WTC11 (cell line): ENCODE data around the gene GON7. TPM values are rescaled to one million over a fixed set of nuclear protein-coding genes. Genes with fewer than 3 reads are reported as not detected.

Experiments used
- ATAC-seq: fragments of 200-7000 bp; cut with Tn5 transposase; 2 replicates; pipeline ENCODE4 v1.10.0; 2021; ENCODE audit warnings: mild to moderate bottlenecking, moderate library complexity
- CTCF ChIA-PET: fragments of 300-600 bp; sonication (Branson Sonifier 250); formaldehyde crosslinking; loops from one replicate; lab custom pipeline; 2021; ENCODE audit warnings: antibody characterized with exemption; lab: Charles Lee
- POLR2A ChIA-PET: fragments of 350-600 bp; sonication (Branson Sonifier 250); formaldehyde crosslinking; loops from one replicate; lab custom pipeline; 2021; ENCODE audit warnings: antibody characterized with exemption; lab: Charles Lee
- DNase-seq: peaks from one replicate; pipeline ENCODE4 v3.0.0; 2021; ENCODE audit warnings: low spot score
- H3K27ac Mint-ChIP-seq: 2 replicates; pipeline ENCODE4 v1.8.0; 2021; ENCODE audit warnings: mixed read lengths
- H3K27me3 Mint-ChIP-seq: 2 replicates; pipeline ENCODE4 v1.8.0; 2021; ENCODE audit warnings: low read depth, mild to moderate bottlenecking, moderate library complexity, mixed read lengths
- H3K36me3 Mint-ChIP-seq: 2 replicates; pipeline ENCODE4 v1.8.0; 2021; ENCODE audit warnings: mixed read lengths
- H3K4me1 Mint-ChIP-seq: 2 replicates; pipeline ENCODE4 v1.8.0; 2022; ENCODE audit warnings: mixed read lengths
- H3K4me3 Mint-ChIP-seq: 2 replicates; pipeline ENCODE4 v1.8.0; 2021; ENCODE audit warnings: mild to moderate bottlenecking, moderate library complexity, mixed read lengths
- H3K9me3 Mint-ChIP-seq: 2 replicates; pipeline ENCODE4 v1.8.0; 2021; ENCODE audit warnings: mixed read lengths
- AFF4 ChIP-seq: sonication (generic); formaldehyde crosslinking; IDR thresholded peaks from 2 replicates; pipeline ENCODE4 v1.8.1; 2023; ENCODE audit warnings: mild to moderate bottlenecking, missing genetic modification reagents, borderline replicate concordance
- CREM ChIP-seq: sonication (generic); formaldehyde crosslinking; IDR thresholded peaks from 2 replicates; pipeline ENCODE4 v1.8.1; 2022; ENCODE audit warnings: mild to moderate bottlenecking, missing genetic modification reagents, moderate library complexity
- CTCF ChIP-seq: fragments of 200-600 bp; IDR thresholded peaks from 2 replicates; pipeline ENCODE4 v1.8.0; 2022; ENCODE audit warnings: antibody characterized with exemption
- E2F4 ChIP-seq: sonication (generic); formaldehyde crosslinking; IDR thresholded peaks from 2 replicates; pipeline ENCODE4 v1.8.1; 2022; ENCODE audit warnings: low read depth, mild to moderate bottlenecking, moderate library complexity, missing genetic modification reagents, borderline replicate concordance
- ESRRA ChIP-seq: sonication (generic); formaldehyde crosslinking; IDR thresholded peaks from 2 replicates; pipeline ENCODE4 v1.8.1; 2022; ENCODE audit warnings: mild to moderate bottlenecking, missing genetic modification reagents, borderline replicate concordance
- GABPB1 ChIP-seq: sonication (generic); formaldehyde crosslinking; IDR thresholded peaks from 2 replicates; pipeline ENCODE4 v1.8.1; 2023; ENCODE audit warnings: mild to moderate bottlenecking, missing genetic modification reagents
- IRF1 ChIP-seq: sonication (generic); formaldehyde crosslinking; IDR thresholded peaks from 2 replicates; pipeline ENCODE4 v1.8.0; 2023; ENCODE audit warnings: missing genetic modification reagents
- NFYB ChIP-seq: sonication (generic); formaldehyde crosslinking; conservative IDR thresholded peaks from 2 replicates; pipeline ENCODE4 v1.8.0; 2022; ENCODE audit warnings: low read depth, missing genetic modification reagents
- PRDM15 ChIP-seq: sonication (generic); formaldehyde crosslinking; IDR thresholded peaks from 2 replicates; pipeline ENCODE4 v1.8.0; 2022; ENCODE audit warnings: missing genetic modification reagents
- PRRX2 ChIP-seq: fragments of 250-450 bp; sonication (Bioruptor Pico); IDR thresholded peaks from 2 replicates; pipeline ENCODE4 v1.8.0; 2021; ENCODE audit warnings: mild to moderate bottlenecking
- SMAD4 ChIP-seq: sonication (generic); formaldehyde crosslinking; IDR thresholded peaks from 2 replicates; pipeline ENCODE4 v1.8.0; 2022; ENCODE audit warnings: mild to moderate bottlenecking, missing genetic modification reagents
- TCF7 ChIP-seq: sonication (generic); formaldehyde crosslinking; IDR thresholded peaks from 2 replicates; pipeline ENCODE4 v1.8.0; 2022; ENCODE audit warnings: mild to moderate bottlenecking, low read depth, missing genetic modification reagents, moderate library complexity
- TP53 ChIP-seq: sonication (generic); formaldehyde crosslinking; IDR thresholded peaks from 2 replicates; pipeline ENCODE4 v1.8.1; 2023; ENCODE audit warnings: mild to moderate bottlenecking, missing genetic modification reagents
- USF2 ChIP-seq: sonication (generic); formaldehyde crosslinking; IDR thresholded peaks from 2 replicates; pipeline ENCODE4 v1.8.1; 2023; ENCODE audit warnings: mild to moderate bottlenecking, missing genetic modification reagents, moderate library complexity
- ZBTB43 ChIP-seq: sonication (generic); formaldehyde crosslinking; IDR thresholded peaks from 2 replicates; pipeline ENCODE4 v1.8.1; 2023; ENCODE audit warnings: mild to moderate bottlenecking, missing genetic modification reagents
- total RNA-seq: library from RNA; stranded (reverse); gene quantifications from 3 replicates; pipeline ENCODE4 v1.2.3, GENCODE V29; 2021

GON7 gene
- total RNA-seq, 1 experiment from 2014 or later = 7.4 TPM

GRCh38 chr14:93186956-93187355, 19.9 kb downstream of the GON7 start:
- TF ChIP-seq TP53 = no peak
- no peak for TF ChIP-seq TCF7 (CRISPR knock-in tag)
- TF ChIP-seq ESRRA (CRISPR knock-in tag) = no peak
- no peak for TF ChIP-seq IRF1 (CRISPR knock-in tag)
- TF ChIP-seq E2F4 (CRISPR knock-in tag) = no peak
- H3K27ac Mint-ChIP-seq = no peak overlapping the region
- no peak for DNase-seq
- H3K9me3 Mint-ChIP-seq = no peaks in the 10 kb centered on the region
- no peaks in the 10 kb centered on the region for H3K27me3 Mint-ChIP-seq
- ATAC-seq = no peak
- no peak overlapping the region for H3K4me3 Mint-ChIP-seq
- POLR2A ChIA-PET = no interaction called here
- H3K36me3 Mint-ChIP-seq = peaks cover 10% of the 10 kb centered on the region; the same call in 1 of the 2 replicates
- CTCF ChIA-PET = interaction anchor here (0.8 kb wide), 1 partner anchor 9 kb away, joined by 4 read pairs; no protein-coding TSS in a partner anchor
- peaks cover 18% of the 10 kb centered on the region for H3K4me1 Mint-ChIP-seq

GRCh38 chr14:93186466-93186865, 20.4 kb downstream of the GON7 start:
- Mint-ChIP-seq H3K36me3 (peaks cover 10% of the 10 kb centered on the region; the same call in 1 of the 2 replicates), H3K9me3 (no peaks in the 10 kb centered on the region), H3K4me3 (peak overlapping the region; percentile 96), H3K27me3 (no peaks in the 10 kb centered on the region), H3K4me1 (peaks cover 18% of the 10 kb centered on the region), H3K27ac (no peak overlapping the region)
- POLR2A ChIA-PET = no interaction called here
- ATAC-seq = no peak
- DNase-seq = no peak
- CTCF ChIA-PET = no interaction called here
- TF ChIP-seq USF2 (CRISPR knock-in tag) (no peak), CREM (CRISPR knock-in tag) (no peak), GABPB1 (CRISPR knock-in tag) (no peak), NFYB (CRISPR knock-in tag) (no peak)

GRCh38 chr14:93185349-93185720, 21.5 kb downstream of the GON7 start:
- Mint-ChIP-seq H3K36me3 (peaks cover 10% of the 10 kb centered on the region; the same call in 1 of the 2 replicates), H3K27me3 (no peaks in the 10 kb centered on the region), H3K4me1 (peaks cover 18% of the 10 kb centered on the region), H3K27ac (peak overlapping the region; percentile 98), H3K4me3 (peak overlapping the region; percentile 96), H3K9me3 (no peaks in the 10 kb centered on the region)
- CTCF ChIA-PET = interaction anchor here (0.6 to 3.1 kb wide), 18 partner anchors 9 to 433 kb away, joined by 3 to 34 read pairs (median 4); partner anchors contain the start of genes GON7, ITPK1 and UBR7
- POLR2A ChIA-PET = interaction anchor here (1.0 to 2.7 kb wide), 5 partner anchors 11 to 72 kb away, joined by 3 to 23 read pairs (median 3); partner anchors contain the start of genes GON7 and UBR7
- DNase-seq (no peak), ATAC-seq (no peak)
- no peak for TF ChIP-seq PRDM15 (CRISPR knock-in tag)
- no peak for TF ChIP-seq GABPB1 (CRISPR knock-in tag)
- TF ChIP-seq CREM (CRISPR knock-in tag) = no peak
- TF ChIP-seq AFF4 (CRISPR knock-in tag) = no peak
- no peak for TF ChIP-seq CTCF
- TF ChIP-seq ZBTB43 (CRISPR knock-in tag) = no peak
- no peak for TF ChIP-seq PRRX2 (CRISPR knock-in tag)
- TF ChIP-seq SMAD4 (CRISPR knock-in tag) = no peak
